Transverse colon (tissue), 4 donors: ENCODE results near the gene FMNL3.

Experiments
- POLR2AphosphoS5 ChIP-seq, 3 donors: sonication (generic); formaldehyde crosslinking; IDR thresholded peaks; one replicate each; pipeline ENCODE4 v1.6.1; 2016; ENCODE audit warnings: antibody characterized with exemption in 3 of 3
- TF ChIP-seq, protein P1 (sequence below), 5 experiments: fragments of 200-600 bp in 3 of 5; fragments of 450-650 bp in 2 of 5; sonication (generic) in 3 of 5; IDR thresholded peaks; 1 replicate in 2 of 5; 2 replicates in 3 of 5; pipeline ENCODE4 v1.5.1; 2016 to 2017; ENCODE audit warnings: antibody characterized with exemption in 5 of 5, inconsistent platforms in 3 of 5, mild to moderate bottlenecking in 2 of 5, moderate library complexity in 1 of 5

DNA sequence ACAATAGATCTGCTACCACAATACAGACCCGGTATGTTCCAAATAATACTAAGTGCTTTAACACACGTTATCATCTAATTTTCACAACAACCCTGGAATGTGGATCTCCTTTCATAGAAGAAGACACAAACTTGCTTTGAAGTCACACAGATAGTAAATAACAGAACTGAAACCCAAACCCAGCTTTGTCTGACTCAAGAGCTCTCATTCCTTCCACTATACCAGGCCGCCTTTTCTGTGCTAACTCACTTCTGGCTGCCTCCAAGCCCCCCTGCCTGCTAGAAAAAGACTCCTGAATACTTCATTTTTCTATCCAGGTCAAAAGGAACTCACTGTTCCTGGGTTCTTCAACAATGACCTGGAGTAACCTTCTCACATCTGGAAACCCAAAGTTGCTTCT lies 46.0 kb downstream of the FMNL3 start:
- TF ChIP-seq, protein P1, sequence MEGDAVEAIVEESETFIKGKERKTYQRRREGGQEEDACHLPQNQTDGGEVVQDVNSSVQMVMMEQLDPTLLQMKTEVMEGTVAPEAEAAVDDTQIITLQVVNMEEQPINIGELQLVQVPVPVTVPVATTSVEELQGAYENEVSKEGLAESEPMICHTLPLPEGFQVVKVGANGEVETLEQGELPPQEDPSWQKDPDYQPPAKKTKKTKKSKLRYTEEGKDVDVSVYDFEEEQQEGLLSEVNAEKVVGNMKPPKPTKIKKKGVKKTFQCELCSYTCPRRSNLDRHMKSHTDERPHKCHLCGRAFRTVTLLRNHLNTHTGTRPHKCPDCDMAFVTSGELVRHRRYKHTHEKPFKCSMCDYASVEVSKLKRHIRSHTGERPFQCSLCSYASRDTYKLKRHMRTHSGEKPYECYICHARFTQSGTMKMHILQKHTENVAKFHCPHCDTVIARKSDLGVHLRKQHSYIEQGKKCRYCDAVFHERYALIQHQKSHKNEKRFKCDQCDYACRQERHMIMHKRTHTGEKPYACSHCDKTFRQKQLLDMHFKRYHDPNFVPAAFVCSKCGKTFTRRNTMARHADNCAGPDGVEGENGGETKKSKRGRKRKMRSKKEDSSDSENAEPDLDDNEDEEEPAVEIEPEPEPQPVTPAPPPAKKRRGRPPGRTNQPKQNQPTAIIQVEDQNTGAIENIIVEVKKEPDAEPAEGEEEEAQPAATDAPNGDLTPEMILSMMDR (IDR thresholded peaks at IDR 0.05): no peak
- TF ChIP-seq POLR2AphosphoS5 (IDR thresholded peaks at IDR 0.05): no peak
